K562 (cell line): ENCODE measurements around the gene TOM1. TPM values are rescaled to one million over a fixed set of nuclear protein-coding genes. Genes with fewer than 3 reads are reported as not detected.

ENCODE experiments used
- CBX5 ChIP-seq: IDR thresholded peaks from 2 replicates; pipeline ENCODE4 v1.6.1; 2014; ENCODE audit warnings: low read depth, borderline replicate concordance
- CEBPG ChIP-seq, 3 experiments: fragments of 200-800 bp in 1 of 3; sonication (Bioruptor generic) in 1 of 3; sonication (generic) in 1 of 3; formaldehyde crosslinking in 1 of 3; IDR thresholded peaks in 2 of 3; conservative IDR thresholded peaks in 1 of 3; 2 replicates each; pipeline versions ENCODE4 v1.6.1 to v1.8.0; 2016 to 2022; ENCODE audit warnings: missing compliant biosample characterization in 2 of 3, missing genetic modification characterization in 2 of 3, mild to moderate bottlenecking in 1 of 3, missing genetic modification reagents in 1 of 3
- CHD2 ChIP-seq: IDR thresholded peaks from 2 replicates; pipeline ENCODE4 v1.6.1; 2011; ENCODE audit warnings: low read depth, low read length
- FOXK2 ChIP-seq, 2 experiments: fragments of 450-650 bp; IDR thresholded peaks in 1 of 2; conservative IDR thresholded peaks in 1 of 2; 2 replicates each; pipeline ENCODE4 v1.6.1; 2016; ENCODE audit warnings: low read depth in 2 of 2, mild to moderate bottlenecking in 1 of 2
- HDAC1 ChIP-seq, 2 experiments: fragments of 450-650 bp; IDR thresholded peaks; 2 replicates each; pipeline ENCODE4 v1.6.1; 2016 to 2017; ENCODE audit warnings: inconsistent platforms in 1 of 2, mild to moderate bottlenecking in 1 of 2, moderate library complexity in 1 of 2
- NBN ChIP-seq: fragments of 450-650 bp; IDR thresholded peaks from 2 replicates; pipeline ENCODE4 v1.6.1; 2016; ENCODE audit warnings: low read depth, mild to moderate bottlenecking
- NR2C1 ChIP-seq, 2 experiments: fragments of 450-650 bp; IDR thresholded peaks; 2 replicates each; pipeline ENCODE4 v1.6.1; 2017; ENCODE audit warnings: mild to moderate bottlenecking in 2 of 2, antibody characterized with exemption in 1 of 2, inconsistent platforms in 1 of 2, missing compliant biosample characterization in 1 of 2, missing genetic modification characterization in 1 of 2
- POLR2A ChIP-seq: fragments of 450-650 bp; conservative IDR thresholded peaks from 2 replicates; pipeline ENCODE4 v1.6.1; 2016
- POLR2G ChIP-seq: fragments of 200-400 bp; formaldehyde crosslinking; IDR thresholded peaks from 2 replicates; pipeline ENCODE4 v1.6.1; 2017; ENCODE audit warnings: low read depth, mild to moderate bottlenecking, antibody characterized with exemption, low read length, moderate library complexity
- RBM39 ChIP-seq: fragments of 200-400 bp; formaldehyde crosslinking; optimal IDR thresholded peaks from 2 replicates; pipeline ENCODE3; 2018; ENCODE audit warnings: low read depth, low read length
- ZBTB11 ChIP-seq, 3 experiments: fragments of 200-800 bp in 1 of 3; fragments of 250-450 bp in 1 of 3; fragments of 450-650 bp in 1 of 3; sonication (Bioruptor Pico) in 1 of 3; sonication (Bioruptor generic) in 1 of 3; formaldehyde crosslinking in 1 of 3; IDR thresholded peaks; 2 replicates each; pipeline versions ENCODE4 v1.6.1 to v1.8.0; 2016 to 2022; ENCODE audit warnings: mild to moderate bottlenecking in 2 of 3, missing genetic modification characterization in 2 of 3, missing compliant biosample characterization in 1 of 3, moderate library complexity in 1 of 3
- ZKSCAN8 ChIP-seq: fragments of 200-800 bp; sonication (Bioruptor generic); IDR thresholded peaks from 2 replicates; pipeline ENCODE4 v1.6.1; 2016; ENCODE audit warnings: missing genetic modification characterization, missing compliant biosample characterization
- ZNF311 ChIP-seq: fragments of 250-450 bp; sonication (Bioruptor Pico); IDR thresholded peaks from 2 replicates; pipeline ENCODE4 v1.4.0; 2020; ENCODE audit warnings: mild to moderate bottlenecking, moderate library complexity
- ZNF780A ChIP-seq: fragments of 250-450 bp; sonication (Bioruptor Pico); IDR thresholded peaks from 2 replicates; pipeline ENCODE4 v1.5.0; 2021; ENCODE audit warnings: mild to moderate bottlenecking
- polyA plus RNA-seq, 8 experiments: library from polyadenylated mRNA; depleted of rRNA in 4 of 8; stranded (reverse) in 5 of 8; unstranded in 3 of 8; fragments of >200 nt; fragmentation: Nextera tagmentation in 2 of 8; fragmentation: Illumina TruSeq in 1 of 8; extraction: Ambion mirVana in 2 of 8; extraction: Trizol in 1 of 8; gene quantifications; 2 replicates each; pipeline versions ENCODE4 v1.2.1 to v1.2.3, GENCODE V29; 2011 to 2014; ENCODE audit warnings: inconsistent platforms in 1 of 8, missing spikeins in 1 of 8
- total RNA-seq, 7 experiments: library from RNA; depleted of rRNA in 6 of 7; stranded (reverse); fragments of >200 nt in 6 of 7; fragmentation: Illumina TruSeq in 2 of 7; extraction: Trizol in 2 of 7; gene quantifications; 2 replicates each; pipeline versions ENCODE4 v1.2.1 to v1.2.3, GENCODE V29; 2011 to 2021; ENCODE audit warnings: low replicate concordance in 1 of 7
- TF ChIP-seq, protein P1 (sequence below): fragments of 200-800 bp; sonication (Bioruptor generic); IDR thresholded peaks from 2 replicates; pipeline ENCODE4 v1.6.1; 2016; ENCODE audit warnings: missing genetic modification characterization, missing compliant biosample characterization
- TF ChIP-seq, protein P2 (sequence below): fragments of 250-450 bp; sonication (Bioruptor Pico); IDR thresholded peaks from 2 replicates; pipeline ENCODE4 v1.5.1; 2021; ENCODE audit warnings: mild to moderate bottlenecking

Gene TOM1
- total and polyA plus RNA-seq, 9 of the 15 experiments (the other 6 are each of a cell fraction or from before 2014, with no cell fraction given): 0.64 to 20.6 (median 12.0) TPM

- TF ChIP-seq, protein P1, sequence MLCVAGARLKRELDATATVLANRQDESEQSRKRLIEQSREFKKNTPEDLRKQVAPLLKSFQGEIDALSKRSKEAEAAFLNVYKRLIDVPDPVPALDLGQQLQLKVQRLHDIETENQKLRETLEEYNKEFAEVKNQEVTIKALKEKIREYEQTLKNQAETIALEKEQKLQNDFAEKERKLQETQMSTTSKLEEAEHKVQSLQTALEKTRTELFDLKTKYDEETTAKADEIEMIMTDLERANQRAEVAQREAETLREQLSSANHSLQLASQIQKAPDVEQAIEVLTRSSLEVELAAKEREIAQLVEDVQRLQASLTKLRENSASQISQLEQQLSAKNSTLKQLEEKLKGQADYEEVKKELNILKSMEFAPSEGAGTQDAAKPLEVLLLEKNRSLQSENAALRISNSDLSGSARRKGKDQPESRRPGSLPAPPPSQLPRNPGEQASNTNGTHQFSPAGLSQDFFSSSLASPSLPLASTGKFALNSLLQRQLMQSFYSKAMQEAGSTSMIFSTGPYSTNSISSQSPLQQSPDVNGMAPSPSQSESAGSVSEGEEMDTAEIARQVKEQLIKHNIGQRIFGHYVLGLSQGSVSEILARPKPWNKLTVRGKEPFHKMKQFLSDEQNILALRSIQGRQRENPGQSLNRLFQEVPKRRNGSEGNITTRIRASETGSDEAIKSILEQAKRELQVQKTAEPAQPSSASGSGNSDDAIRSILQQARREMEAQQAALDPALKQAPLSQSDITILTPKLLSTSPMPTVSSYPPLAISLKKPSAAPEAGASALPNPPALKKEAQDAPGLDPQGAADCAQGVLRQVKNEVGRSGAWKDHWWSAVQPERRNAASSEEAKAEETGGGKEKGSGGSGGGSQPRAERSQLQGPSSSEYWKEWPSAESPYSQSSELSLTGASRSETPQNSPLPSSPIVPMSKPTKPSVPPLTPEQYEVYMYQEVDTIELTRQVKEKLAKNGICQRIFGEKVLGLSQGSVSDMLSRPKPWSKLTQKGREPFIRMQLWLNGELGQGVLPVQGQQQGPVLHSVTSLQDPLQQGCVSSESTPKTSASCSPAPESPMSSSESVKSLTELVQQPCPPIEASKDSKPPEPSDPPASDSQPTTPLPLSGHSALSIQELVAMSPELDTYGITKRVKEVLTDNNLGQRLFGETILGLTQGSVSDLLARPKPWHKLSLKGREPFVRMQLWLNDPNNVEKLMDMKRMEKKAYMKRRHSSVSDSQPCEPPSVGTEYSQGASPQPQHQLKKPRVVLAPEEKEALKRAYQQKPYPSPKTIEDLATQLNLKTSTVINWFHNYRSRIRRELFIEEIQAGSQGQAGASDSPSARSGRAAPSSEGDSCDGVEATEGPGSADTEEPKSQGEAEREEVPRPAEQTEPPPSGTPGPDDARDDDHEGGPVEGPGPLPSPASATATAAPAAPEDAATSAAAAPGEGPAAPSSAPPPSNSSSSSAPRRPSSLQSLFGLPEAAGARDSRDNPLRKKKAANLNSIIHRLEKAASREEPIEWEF (CRISPR knock-in tag): 0 out of 2 replicates have a peak, but pooled peaks have one; percentile 76
- TF ChIP-seq CHD2 (no peak), POLR2G (peak; percentile 56), NBN (peak; percentile 90), ZBTB11 (CRISPR knock-in tag; IDR thresholded peaks at IDR 0.05) (peak in 1 of 3 experiments; percentile 68; a peak in 2 of 6 replicates), ZNF311 (CRISPR knock-in tag) (no peak), CEBPG (CRISPR knock-in tag; IDR thresholded peaks at IDR 0.05) (peak; percentile 56), CEBPG (tag; conservative IDR thresholded peaks at IDR 0.05 in 1 of 2, IDR thresholded peaks at IDR 0.05 in 1 of 2) (peak; percentile 55 to 86), RBM39 (no peak), FOXK2 (conservative IDR thresholded peaks at IDR 0.05 in 1 of 2, IDR thresholded peaks at IDR 0.05 in 1 of 2; ENCODE audit: low read depth in 2 of 2) (peak; percentile 85 to 90), CBX5 (no peak), ZKSCAN8 (CRISPR knock-in tag) (no peak), NR2C1 (IDR thresholded peaks at IDR 0.05) (peak; percentile 87), NR2C1 (tag; IDR thresholded peaks at IDR 0.05) (peak; percentile 93), ZNF780A (CRISPR knock-in tag) (no peak), POLR2A (peak; percentile 51; the same call in 1 of the 2 replicates), HDAC1 (IDR thresholded peaks at IDR 0.05) (peak in 1 of 2 experiments; percentile 93; a peak in 2 of 4 replicates)
- TF ChIP-seq, protein P2, sequence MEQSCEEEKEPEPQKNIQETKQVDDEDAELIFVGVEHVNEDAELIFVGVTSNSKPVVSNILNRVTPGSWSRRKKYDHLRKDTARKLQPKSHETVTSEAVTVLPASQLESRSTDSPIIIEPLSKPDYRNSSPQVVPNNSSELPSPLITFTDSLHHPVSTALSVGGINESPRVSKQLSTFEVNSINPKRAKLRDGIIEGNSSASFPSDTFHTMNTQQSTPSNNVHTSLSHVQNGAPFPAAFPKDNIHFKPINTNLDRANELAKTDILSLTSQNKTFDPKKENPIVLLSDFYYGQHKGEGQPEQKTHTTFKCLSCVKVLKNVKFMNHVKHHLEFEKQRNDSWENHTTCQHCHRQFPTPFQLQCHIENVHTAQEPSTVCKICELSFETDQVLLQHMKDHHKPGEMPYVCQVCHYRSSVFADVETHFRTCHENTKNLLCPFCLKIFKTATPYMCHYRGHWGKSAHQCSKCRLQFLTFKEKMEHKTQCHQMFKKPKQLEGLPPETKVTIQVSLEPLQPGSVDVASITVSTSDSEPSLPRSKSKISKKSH: no peak
These were observed 77.2 kb downstream of the TOM1 start (continued) for GRCh38 chr22:35376728-35377472.
